Measurements from ENCODE around the gene GIPR. TPM values are rescaled to one million over a fixed set of nuclear protein-coding genes. Genes with fewer than 3 reads are reported as not detected.

The GIPR gene
- total and polyA plus RNA-seq, 10 of the 15 experiments (the other 5 are each of a cell fraction or from before 2014, with no cell fraction given): 1.7 to 26.3 (median 13.7) TPM

- TF ChIP-seq, protein P1, sequence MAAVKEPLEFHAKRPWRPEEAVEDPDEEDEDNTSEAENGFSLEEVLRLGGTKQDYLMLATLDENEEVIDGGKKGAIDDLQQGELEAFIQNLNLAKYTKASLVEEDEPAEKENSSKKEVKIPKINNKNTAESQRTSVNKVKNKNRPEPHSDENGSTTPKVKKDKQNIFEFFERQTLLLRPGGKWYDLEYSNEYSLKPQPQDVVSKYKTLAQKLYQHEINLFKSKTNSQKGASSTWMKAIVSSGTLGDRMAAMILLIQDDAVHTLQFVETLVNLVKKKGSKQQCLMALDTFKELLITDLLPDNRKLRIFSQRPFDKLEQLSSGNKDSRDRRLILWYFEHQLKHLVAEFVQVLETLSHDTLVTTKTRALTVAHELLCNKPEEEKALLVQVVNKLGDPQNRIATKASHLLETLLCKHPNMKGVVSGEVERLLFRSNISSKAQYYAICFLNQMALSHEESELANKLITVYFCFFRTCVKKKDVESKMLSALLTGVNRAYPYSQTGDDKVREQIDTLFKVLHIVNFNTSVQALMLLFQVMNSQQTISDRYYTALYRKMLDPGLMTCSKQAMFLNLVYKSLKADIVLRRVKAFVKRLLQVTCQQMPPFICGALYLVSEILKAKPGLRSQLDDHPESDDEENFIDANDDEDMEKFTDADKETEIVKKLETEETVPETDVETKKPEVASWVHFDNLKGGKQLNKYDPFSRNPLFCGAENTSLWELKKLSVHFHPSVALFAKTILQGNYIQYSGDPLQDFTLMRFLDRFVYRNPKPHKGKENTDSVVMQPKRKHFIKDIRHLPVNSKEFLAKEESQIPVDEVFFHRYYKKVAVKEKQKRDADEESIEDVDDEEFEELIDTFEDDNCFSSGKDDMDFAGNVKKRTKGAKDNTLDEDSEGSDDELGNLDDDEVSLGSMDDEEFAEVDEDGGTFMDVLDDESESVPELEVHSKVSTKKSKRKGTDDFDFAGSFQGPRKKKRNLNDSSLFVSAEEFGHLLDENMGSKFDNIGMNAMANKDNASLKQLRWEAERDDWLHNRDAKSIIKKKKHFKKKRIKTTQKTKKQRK (IDR thresholded peaks at IDR 0.05; ENCODE audit: low read depth, low read length): peak; percentile 34; the same call in 1 of the 2 replicates
- TF ChIP-seq SRF (IDR thresholded peaks at IDR 0.05; ENCODE audit: low read depth in 2 of 2, low read length in 2 of 2): 0 out of 4 replicates have a peak, but pooled peaks of 1 of the 2 experiments have one; percentile 7
- TF ChIP-seq MLLT1 (IDR thresholded peaks at IDR 0.05): peak; percentile 21
- TF ChIP-seq BHLHE40 (IDR thresholded peaks at IDR 0.05; ENCODE audit: borderline replicate concordance in 1 of 2, low read depth in 2 of 2, low read length in 1 of 2): peak in 1 of 2 experiments; percentile 26; a peak in 2 of 4 replicates
- peak; percentile 83 for TF ChIP-seq MXI1 (IDR thresholded peaks at IDR 0.05; ENCODE audit: low read depth, low read length)
- peak; percentile 96 for TF ChIP-seq HDGF (IDR thresholded peaks at IDR 0.05)
- TF ChIP-seq RBBP5 (conservative IDR thresholded peaks at IDR 0.05): no peak
- TF ChIP-seq NBN (IDR thresholded peaks at IDR 0.05): 0 out of 2 replicates have a peak, but pooled peaks have one; percentile 56
Measured at GRCh38 chr19:45692187-45693105, 24.4 kb downstream of the GIPR start, which contains the start of gene QPCTL (continued).
